NCI-H2029 treated with DMSO at 0.1 percent for 48 hours (cell line): ENCODE measurements around the gene CEBPE.

Experiments
- DNase-seq: peaks from one replicate; lab custom pipeline; 2025; lab: John Stamatoyannopoulos, UW

Gene CEBPE

DNA sequence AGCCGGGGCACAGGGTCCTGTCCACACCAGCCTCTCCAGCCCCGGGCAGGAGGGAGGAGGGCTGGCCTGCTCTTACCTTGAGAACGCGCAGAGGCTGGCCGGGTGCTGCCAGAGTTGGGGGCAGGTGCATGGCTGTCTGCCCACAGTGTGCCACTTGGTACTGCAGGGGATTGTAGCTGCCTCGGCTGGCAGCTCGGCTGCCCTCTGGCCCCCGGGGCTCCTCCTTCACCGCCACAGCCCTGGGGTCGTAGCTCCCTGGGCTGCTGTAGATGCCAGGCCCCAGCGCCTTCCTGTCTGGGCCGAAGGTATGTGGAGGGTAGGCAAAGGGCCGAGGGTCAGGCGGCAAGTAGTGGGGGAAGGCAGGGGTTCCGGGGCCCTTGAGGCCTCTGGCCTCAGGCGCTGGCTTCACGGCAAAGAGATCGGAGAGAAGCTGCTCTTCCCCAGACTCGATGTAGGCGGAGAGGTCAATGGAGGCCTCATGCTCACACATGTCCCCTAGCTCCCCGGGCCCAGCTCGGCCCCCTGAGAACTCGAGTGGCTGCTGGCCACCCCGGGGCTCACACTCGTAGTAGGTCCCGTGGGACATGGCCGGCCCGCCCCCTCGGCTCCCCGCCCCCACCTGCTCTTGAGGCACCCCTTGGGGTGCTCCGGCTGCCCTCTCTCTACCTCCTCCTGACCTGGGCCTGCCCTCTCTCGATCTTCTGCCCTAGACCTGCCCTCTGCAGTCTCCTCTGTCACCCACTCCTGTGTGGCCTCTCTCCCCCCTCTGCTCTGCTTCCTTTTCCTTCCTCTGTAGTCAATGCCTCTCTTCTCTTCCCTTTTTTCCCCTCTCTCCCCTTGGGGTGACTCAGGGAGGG is at the start of gene CEBPE:
Gene CEBPE (minus strand): TSS at position 750 of the 857 bp plus-strand sequence. CDS start 164 bp downstream, at position 586.
- DNase-seq: no peak

- DNase-seq: no peak
Observed at GRCh38 chr14:23168246-23168645, 49.2 kb upstream of the CEBPE start.

DNA sequence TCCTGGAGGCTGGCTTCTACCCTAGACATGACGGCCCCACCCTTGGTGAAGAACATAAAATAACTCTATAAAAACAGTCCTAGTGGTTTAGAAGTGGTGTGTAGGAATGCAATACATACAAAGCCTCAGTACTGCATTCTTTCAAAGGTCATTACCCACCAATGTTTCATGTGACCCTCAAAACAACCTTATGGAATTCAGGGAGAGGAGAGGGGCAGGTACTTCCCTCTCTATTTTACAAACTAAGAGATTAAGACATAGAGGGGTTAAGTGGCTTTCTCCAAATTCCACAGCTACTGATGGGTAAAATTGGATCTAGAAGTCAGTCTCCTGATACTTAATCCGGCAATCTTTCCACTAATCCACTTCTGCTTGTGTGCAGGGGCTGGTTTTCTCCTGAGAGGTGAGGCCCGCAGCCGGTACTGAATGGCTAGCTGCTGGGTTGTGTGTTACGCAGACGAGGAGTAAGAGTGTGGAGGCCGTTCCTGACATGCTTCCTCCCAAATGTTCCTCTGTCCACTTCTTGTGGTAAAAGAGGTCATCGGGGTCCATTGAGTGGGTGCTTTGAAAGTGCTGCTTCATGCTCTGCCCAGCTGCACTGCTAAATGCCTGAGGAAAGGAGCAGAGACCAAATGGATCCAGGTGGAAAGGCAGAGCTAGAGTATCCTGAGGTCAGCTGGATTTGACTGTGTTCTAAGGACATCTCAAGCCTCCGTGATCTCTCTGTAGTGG is 48.2 kb upstream of the CEBPE start:
- DNase-seq: no peak

GRCh38 chr14:23164949-23165348 is 45.9 kb upstream of the CEBPE start:
- no peak for DNase-seq

DNA sequence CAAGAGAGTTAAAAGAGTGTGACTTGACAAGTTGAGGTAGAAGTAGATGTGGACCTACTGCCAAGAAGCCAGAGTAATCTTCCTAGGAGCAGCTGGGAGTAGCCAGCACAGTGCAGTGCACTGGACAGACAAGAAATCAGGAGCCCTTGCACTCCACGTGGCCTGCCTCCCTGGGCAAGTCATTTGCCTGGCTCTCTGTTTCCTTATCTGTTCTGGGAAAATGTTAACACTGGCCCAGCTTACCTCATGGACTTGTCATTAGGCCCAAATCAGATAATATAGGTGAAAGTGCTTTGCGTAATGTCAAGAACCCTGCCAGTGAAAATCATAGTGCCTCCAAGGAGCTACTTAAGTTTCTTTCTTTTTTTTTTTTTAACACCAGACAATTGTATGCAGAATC is 45.2 kb upstream of the CEBPE start:
- no peak for DNase-seq

GRCh38 chr14:23163830-23164229 is 44.8 kb upstream of the CEBPE start:
- DNase-seq: no peak

DNA sequence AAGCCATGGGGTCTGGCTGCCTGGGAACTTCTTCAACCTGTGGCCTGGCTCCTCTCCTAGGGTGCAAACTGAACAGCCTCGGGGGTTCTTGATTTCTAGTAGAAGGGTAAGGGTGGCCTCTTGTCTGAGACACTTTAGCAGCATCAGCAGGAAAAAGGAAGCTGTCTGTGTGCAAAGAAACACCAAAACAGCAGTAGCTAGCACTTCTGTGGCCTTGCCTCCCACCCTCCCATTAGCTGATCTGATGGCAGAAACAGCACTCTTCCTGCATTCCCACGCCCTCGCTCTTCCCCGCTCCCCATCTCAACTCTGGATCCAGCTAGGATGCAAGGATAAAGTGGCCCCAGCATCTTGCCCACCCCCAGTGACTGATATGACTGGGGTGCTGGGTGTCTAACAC is 43.7 kb upstream of the CEBPE start:
- no peak for DNase-seq

DNA sequence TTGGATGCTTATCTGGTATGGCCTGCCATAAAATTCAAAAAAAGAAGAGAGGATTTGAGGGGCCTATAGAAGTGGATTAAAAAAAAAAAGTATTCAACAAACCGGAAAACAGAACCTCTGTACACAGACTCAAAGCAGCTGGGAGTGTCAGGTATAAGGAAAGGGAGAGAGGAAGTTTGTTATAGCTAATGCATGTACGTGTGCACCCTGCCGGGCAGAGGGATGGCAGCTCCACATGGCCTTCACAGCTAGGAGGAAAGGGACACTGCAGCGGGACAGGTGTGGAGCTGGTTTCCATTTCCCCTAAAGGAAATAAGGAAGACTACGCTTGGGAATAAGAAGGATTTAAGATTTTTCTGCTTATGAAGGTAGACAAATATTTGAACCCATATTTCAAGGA is 43.0 kb upstream of the CEBPE start:
- DNase-seq: no peak

GRCh38 chr14:23160924-23161522 is 42.0 kb upstream of the CEBPE start:
- DNase-seq: no peak

GRCh38 chr14:23159532-23159931 is 40.5 kb upstream of the CEBPE start:
- DNase-seq: no peak

GRCh38 chr14:23158779-23159178 is 39.7 kb upstream of the CEBPE start:
- DNase-seq: no peak

GRCh38 chr14:23154964-23155587 is 36.0 kb upstream of the CEBPE start:
- DNase-seq: peak; percentile 80

GRCh38 chr14:23153851-23154796 is 35.1 kb upstream of the CEBPE start:
- DNase-seq: no peak

DNA sequence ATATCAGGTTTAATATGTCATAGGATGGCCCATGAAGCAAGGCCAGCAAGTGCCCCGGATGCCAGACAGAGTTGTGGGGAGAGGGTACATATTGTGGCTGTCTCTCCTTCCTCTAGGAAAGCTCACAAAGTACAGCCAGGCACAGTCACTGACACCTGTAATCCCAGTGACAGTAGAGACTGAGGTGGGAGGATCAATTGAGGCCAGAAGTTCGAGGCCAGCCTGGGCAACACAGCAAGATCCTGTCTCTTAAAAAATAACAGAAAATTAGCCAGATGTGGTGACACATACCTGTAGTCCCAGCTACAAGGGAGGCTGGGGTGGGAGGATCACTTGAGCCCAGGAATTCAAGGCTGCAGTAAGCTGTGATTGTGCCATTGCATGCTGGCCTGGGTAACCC is 32.3 kb upstream of the CEBPE start:
- DNase-seq: no peak

- DNase-seq: no peak
Observed at GRCh38 chr14:23149745-23150144, 30.7 kb upstream of the CEBPE start.

DNA sequence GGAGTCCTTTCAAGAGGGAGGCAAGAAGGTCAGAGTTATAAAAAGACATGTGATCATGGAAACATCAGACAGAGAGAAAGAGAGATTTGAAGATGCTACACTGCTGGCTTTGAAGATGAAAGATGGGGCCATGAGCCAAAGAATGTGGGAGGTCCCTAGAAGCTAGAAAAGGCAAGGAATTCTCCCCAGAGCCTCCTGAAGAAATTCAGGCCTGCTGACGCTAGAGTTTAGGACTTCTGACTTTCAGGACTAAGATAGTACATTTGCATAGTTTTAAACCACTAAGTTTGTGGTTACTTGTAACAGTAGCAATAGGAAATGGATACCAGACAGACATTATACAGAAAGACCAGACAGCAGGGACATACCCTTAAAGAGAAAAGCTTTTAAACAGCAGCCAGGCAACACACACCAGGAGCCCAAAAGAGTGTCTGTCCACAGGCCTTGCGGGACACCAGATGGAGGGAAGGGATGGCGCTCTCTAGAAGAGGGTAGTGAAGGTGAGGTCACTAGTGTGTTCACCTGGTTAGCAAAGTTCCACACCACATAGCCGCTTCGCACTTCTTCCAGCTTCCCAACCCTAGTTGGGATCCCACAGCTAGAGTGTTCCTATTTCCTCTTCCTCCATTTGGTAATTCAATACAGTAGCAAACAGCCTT is 29.7 kb upstream of the CEBPE start:
- no peak for DNase-seq

DNA sequence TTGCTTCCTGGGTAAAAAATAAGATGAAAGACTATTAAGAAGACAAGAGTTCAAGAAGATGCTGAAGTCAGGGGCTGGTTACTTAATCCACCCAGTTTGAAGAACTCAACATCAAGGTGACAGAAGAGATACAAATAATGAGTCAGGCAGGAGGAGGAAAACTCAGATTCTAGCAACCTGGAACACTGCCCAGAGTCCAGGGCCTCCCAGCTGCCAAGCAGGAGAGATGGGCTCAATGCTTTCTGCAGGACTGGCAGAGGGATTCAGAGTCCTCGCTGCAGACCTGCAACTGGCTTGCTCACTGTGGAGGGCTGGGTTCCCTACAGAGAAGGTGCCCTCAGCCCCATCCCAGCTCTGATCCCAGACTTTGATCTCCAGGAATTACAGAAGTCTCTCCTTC is 28.6 kb upstream of the CEBPE start:
- DNase-seq: peak; percentile 80

GRCh38 chr14:23146980-23147379 is 27.9 kb upstream of the CEBPE start:
- DNase-seq: no peak

DNA sequence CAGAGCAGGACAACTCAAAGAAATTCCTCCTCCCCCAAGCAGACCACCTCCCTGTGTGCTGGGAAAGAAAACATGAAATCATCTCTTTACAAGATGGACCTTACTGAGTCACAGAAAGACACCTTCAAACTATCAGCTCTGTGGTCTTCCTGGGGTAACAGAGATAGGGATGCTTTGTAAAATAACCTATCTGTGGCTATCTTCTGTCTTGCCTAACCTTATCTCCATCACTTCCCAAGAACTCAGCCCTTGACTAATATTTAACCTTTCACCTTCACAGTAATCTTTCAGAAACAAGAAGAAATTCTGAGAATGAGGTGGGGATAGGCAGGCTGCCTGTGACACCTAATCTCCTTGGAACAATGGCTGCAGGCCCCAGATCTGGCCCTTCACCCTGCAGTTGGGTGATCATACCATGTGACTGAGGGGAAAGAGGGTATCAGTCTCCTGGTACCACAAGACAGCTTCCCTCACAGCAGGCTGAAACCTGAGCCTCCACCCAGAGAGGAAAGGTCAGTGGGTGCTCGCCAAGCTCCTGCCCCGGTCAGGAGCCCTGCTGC is 27.4 kb upstream of the CEBPE start:
- no peak for DNase-seq

GRCh38 chr14:23145794-23146350 is 26.8 kb upstream of the CEBPE start:
- peak; percentile 79 for DNase-seq
